OCI-LY7 (cell line): ENCODE measurements around the gene FGD4. TPM values are rescaled to one million over a fixed set of nuclear protein-coding genes. Genes with fewer than 3 reads are reported as not detected.

Experiments
- BruUV-seq: library from RNA; stranded (reverse); fragments of 400-500 nt; replicated peaks from 2 replicates; lab custom pipeline; 2021; lab: Mats Ljungman, UMichigan
- CTCF ChIA-PET: fragments of 300-600 bp; sonication (Branson Sonifier 250); formaldehyde crosslinking; loops from one replicate; lab custom pipeline; 2022; ENCODE audit warnings: antibody characterized with exemption; ENCODE audit not compliant: unreplicated experiment; lab: Charles Lee
- POLR2A ChIA-PET: fragments of 300-600 bp; sonication (Branson Sonifier 250); formaldehyde crosslinking; loops from one replicate; lab custom pipeline; 2022; ENCODE audit warnings: antibody characterized with exemption; lab: Charles Lee
- DNase-seq: peaks from one replicate; pipeline ENCODE4 v3.0.0-alpha.2; 2015; ENCODE audit warnings: low spot score
- H2AFZ ChIP-seq: fragments of 200-600 bp; sonication (generic), shearing (Covaris generic); 2 replicates; pipeline ENCODE4 v1.6.1; 2014; ENCODE audit warnings: mild to moderate bottlenecking, antibody characterized with exemption, low read length, moderate library complexity
- H3K27ac ChIP-seq: fragments of 200-600 bp; sonication (generic); 2 replicates; pipeline ENCODE4 v1.5.1; 2014; ENCODE audit warnings: mixed run types, low read depth, mild to moderate bottlenecking, moderate library complexity, low read length, inconsistent platforms; ENCODE audit not compliant: poor library complexity, severe bottlenecking
- H3K36me3 ChIP-seq: fragments of 200-600 bp; sonication (generic); 2 replicates; pipeline ENCODE4 v1.6.1; 2014; ENCODE audit warnings: mild to moderate bottlenecking, antibody characterized with exemption, low read length, moderate library complexity, mixed read lengths; ENCODE audit not compliant: insufficient read depth
- H3K4me1 ChIP-seq: fragments of 200-600 bp; sonication (generic); 2 replicates; pipeline ENCODE4 v1.5.1; 2014; ENCODE audit warnings: mild to moderate bottlenecking, low read length; ENCODE audit not compliant: insufficient read depth, poor library complexity, severe bottlenecking
- H3K4me2 ChIP-seq: fragments of 200-600 bp; sonication (generic); 2 replicates; pipeline ENCODE4 v1.6.1; 2014; ENCODE audit warnings: mild to moderate bottlenecking, low read length
- H3K4me3 ChIP-seq: fragments of 200-600 bp; sonication (generic); 2 replicates; pipeline ENCODE4 v1.5.1; 2014; ENCODE audit warnings: mild to moderate bottlenecking, low read depth, low read length; ENCODE audit not compliant: poor library complexity, severe bottlenecking
- H3K79me2 ChIP-seq: fragments of 200-600 bp; sonication (generic); 2 replicates; pipeline ENCODE4 v1.6.1; 2016; ENCODE audit warnings: low read depth, mild to moderate bottlenecking, low read length, moderate library complexity, mixed read lengths; ENCODE audit not compliant: insufficient read depth
- H3K9me2 ChIP-seq: fragments of 200-600 bp; sonication (generic); 2 replicates; pipeline ENCODE4 v1.6.1; 2016; ENCODE audit warnings: mild to moderate bottlenecking, low read length, mixed read lengths; ENCODE audit not compliant: insufficient read depth
- H3K9me3 ChIP-seq: fragments of 200-600 bp; sonication (generic); 2 replicates; pipeline ENCODE4 v1.6.1; 2014; ENCODE audit warnings: mild to moderate bottlenecking, mixed run types, low read length, mixed read lengths
- H4K20me1 ChIP-seq: fragments of 200-600 bp; sonication (generic); 2 replicates; pipeline ENCODE4 v1.6.1; 2014; ENCODE audit warnings: mild to moderate bottlenecking, antibody characterized with exemption, low read length, moderate library complexity, mixed read lengths; ENCODE audit not compliant: insufficient read depth
- EZH2phosphoT487 ChIP-seq: fragments of 200-600 bp; sonication (generic); IDR thresholded peaks from 2 replicates; pipeline ENCODE4 v1.6.1; 2018; ENCODE audit warnings: low read depth, borderline replicate concordance, mild to moderate bottlenecking, mixed run types, antibody characterized with exemption, low read length, moderate library complexity, mixed read lengths
- intact Hi-C: fragments of 100-400 bp; cut with micrococcal nuclease; formaldehyde crosslinking; loops from one replicate; pipeline ENCODE4 v1.10.0; 2022; ENCODE audit not compliant: unreplicated experiment
- total RNA-seq, 2 experiments: library from RNA; depleted of rRNA in 1 of 2; stranded (reverse); fragments of >200 nt in 1 of 2; shearing (Covaris generic) in 1 of 2; gene quantifications; 2 replicates each; pipeline ENCODE4 v1.2.3, GENCODE V29; 2014 to 2022
- TF ChIP-seq, protein P1 (sequence below): fragments of 200-600 bp; sonication (generic); conservative IDR thresholded peaks from 2 replicates; pipeline ENCODE4 v1.5.1; 2014; ENCODE audit warnings: mild to moderate bottlenecking, antibody characterized with exemption, low read length, moderate library complexity, mixed read lengths

FGD4 gene
- total RNA-seq, 2 experiments from 2014 or later, result 14.9 to 19.3 TPM

DNA sequence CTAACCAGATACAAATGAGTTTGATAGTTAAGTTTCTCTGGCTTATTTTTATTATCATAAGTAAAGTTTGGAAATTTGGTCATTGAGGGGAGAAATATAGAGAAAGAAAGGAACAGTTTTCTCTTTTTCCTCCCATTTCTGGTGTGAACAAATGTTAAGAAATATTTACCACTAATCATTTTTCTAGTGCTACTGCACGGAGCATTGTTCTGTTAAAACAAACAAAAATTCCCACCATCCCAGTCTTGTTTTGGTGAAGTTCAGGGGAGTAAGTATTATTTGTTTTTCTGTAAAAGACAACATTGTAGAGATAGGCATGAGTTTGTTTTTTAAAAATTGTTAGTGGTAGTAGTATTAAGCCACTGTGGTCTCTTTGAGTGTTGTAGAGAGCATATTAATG, 135.3 kb downstream of the FGD4 start:
- H4K20me1 ChIP-seq, result no peaks in the 10 kb centered on the region
- H3K36me3 ChIP-seq, result no peaks in the 10 kb centered on the region
- ChIA-PET CTCF (interaction anchor here (1.2 to 2.7 kb wide), 2 partner anchors 10 to 52 kb away, joined by 4 to 10 read pairs; no protein-coding TSS in a partner anchor), POLR2A (interaction anchor here (0.5 to 5.5 kb wide), 18 partner anchors 10 to 78 kb away, joined by 3 to 66 read pairs (median 7); no protein-coding TSS in a partner anchor)
- H3K9me3 ChIP-seq, result no peaks in the 10 kb centered on the region
- peaks cover 47% of the 10 kb centered on the region for H3K79me2 ChIP-seq
- no peak for TF ChIP-seq EZH2phosphoT487
- TF ChIP-seq, protein P1, sequence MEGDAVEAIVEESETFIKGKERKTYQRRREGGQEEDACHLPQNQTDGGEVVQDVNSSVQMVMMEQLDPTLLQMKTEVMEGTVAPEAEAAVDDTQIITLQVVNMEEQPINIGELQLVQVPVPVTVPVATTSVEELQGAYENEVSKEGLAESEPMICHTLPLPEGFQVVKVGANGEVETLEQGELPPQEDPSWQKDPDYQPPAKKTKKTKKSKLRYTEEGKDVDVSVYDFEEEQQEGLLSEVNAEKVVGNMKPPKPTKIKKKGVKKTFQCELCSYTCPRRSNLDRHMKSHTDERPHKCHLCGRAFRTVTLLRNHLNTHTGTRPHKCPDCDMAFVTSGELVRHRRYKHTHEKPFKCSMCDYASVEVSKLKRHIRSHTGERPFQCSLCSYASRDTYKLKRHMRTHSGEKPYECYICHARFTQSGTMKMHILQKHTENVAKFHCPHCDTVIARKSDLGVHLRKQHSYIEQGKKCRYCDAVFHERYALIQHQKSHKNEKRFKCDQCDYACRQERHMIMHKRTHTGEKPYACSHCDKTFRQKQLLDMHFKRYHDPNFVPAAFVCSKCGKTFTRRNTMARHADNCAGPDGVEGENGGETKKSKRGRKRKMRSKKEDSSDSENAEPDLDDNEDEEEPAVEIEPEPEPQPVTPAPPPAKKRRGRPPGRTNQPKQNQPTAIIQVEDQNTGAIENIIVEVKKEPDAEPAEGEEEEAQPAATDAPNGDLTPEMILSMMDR, result no peak
- H3K27ac ChIP-seq, result peak overlapping the region; percentile 67
- DNase-seq, result no peak
- peak overlapping the region; percentile 88; the same call in 1 of the 2 replicates for H2AFZ ChIP-seq
- TSS peak; percentile 80 for BruUV-seq
- H3K9me2 ChIP-seq, result no peaks in the 10 kb centered on the region
- peak overlapping the region; percentile 87 for H3K4me2 ChIP-seq
- peak overlapping the region; percentile 74 for H3K4me3 ChIP-seq
- H3K4me1 ChIP-seq, result peaks cover 48% of the 10 kb centered on the region
- intact Hi-C loops, result loop anchor here (2.0 to 5.0 kb wide), 3 partner anchors 78 to 267 kb away; no protein-coding TSS in a partner anchor

- Histone ChIP-seq H4K20me1 (no peaks in the 10 kb centered on the region), H3K4me2 (peak overlapping the region; percentile 87), H3K9me2 (no peaks in the 10 kb centered on the region), H2AFZ (peak overlapping the region; percentile 88; the same call in 1 of the 2 replicates), H3K36me3 (no peaks in the 10 kb centered on the region), H3K79me2 (peaks cover 54% of the 10 kb centered on the region), H3K4me1 (peaks cover 48% of the 10 kb centered on the region), H3K4me3 (peak overlapping the region; percentile 74), H3K9me3 (no peaks in the 10 kb centered on the region), H3K27ac (peak overlapping the region; percentile 67)
- no TSS peak for BruUV-seq
- TF ChIP-seq EZH2phosphoT487, result no peak
- TF ChIP-seq, protein P1, result 0 out of 2 replicates have a peak, but pooled peaks have one; percentile 21
- DNase-seq, result peak; percentile 84
- ChIA-PET CTCF (interaction anchor here (0.7 to 2.7 kb wide), 3 partner anchors 9 to 79 kb away, joined by 3 to 10 read pairs (median 6); no protein-coding TSS in a partner anchor), POLR2A (interaction anchor here (0.8 to 5.5 kb wide), 13 partner anchors 9 to 89 kb away, joined by 3 to 65 read pairs (median 6); no protein-coding TSS in a partner anchor)
- intact Hi-C loops, result loop anchor here (2.0 to 5.0 kb wide), 2 partner anchors 79 to 268 kb away; no protein-coding TSS in a partner anchor
Measured at GRCh38 chr12:32535288-32535999, 136.1 kb downstream of the FGD4 start.
